Fibroblast of villous mesenchyme (primary cell): Measurements from ENCODE around the gene OCRL. TPM values are rescaled to one million over a fixed set of nuclear protein-coding genes. Genes with fewer than 3 reads are reported as not detected.

Experiments
- DNase-seq: peaks from one replicate; pipeline ENCODE4 v3.0.0-alpha.2; 2010; ENCODE audit warnings: low read depth
- H3K4me3 ChIP-seq: 2 replicates; pipeline ENCODE4 v1.5.1; 2011; ENCODE audit warnings: low read depth, mild to moderate bottlenecking, low read length
- total RNA-seq: library from RNA; depleted of rRNA; stranded (reverse); fragments of >200 nt; gene quantifications from 2 replicates; pipeline ENCODE4 v1.2.3, GENCODE V29; 2012
- TF ChIP-seq, protein P1 (sequence below): IDR thresholded peaks from 2 replicates; pipeline ENCODE4 v1.5.1; 2012; ENCODE audit warnings: low read depth, mild to moderate bottlenecking, low read length; ENCODE audit not compliant: insufficient read depth

Gene OCRL
- total RNA-seq, 1 donor, result 24.6 TPM

DNA sequence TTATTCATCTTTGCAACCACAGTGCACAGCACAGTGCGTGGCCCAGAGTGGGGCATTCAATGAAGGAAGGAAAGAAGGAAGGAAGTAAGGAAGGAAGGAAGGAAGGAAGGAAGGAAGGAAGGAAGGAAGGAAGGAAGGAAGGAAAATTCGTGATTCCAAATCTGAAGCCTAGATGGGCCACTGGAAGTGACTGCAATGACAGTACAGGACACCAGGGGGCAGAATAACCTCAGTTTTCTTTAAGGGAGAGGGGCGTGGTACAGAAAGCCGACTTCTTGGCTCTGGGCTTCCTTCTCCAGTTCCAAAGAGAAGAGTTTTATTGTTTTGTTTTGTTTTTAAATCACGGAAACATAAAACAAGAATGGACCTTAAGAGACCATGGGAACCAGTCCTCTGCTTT is 66.9 kb downstream of the OCRL start:
- TF ChIP-seq, protein P1, sequence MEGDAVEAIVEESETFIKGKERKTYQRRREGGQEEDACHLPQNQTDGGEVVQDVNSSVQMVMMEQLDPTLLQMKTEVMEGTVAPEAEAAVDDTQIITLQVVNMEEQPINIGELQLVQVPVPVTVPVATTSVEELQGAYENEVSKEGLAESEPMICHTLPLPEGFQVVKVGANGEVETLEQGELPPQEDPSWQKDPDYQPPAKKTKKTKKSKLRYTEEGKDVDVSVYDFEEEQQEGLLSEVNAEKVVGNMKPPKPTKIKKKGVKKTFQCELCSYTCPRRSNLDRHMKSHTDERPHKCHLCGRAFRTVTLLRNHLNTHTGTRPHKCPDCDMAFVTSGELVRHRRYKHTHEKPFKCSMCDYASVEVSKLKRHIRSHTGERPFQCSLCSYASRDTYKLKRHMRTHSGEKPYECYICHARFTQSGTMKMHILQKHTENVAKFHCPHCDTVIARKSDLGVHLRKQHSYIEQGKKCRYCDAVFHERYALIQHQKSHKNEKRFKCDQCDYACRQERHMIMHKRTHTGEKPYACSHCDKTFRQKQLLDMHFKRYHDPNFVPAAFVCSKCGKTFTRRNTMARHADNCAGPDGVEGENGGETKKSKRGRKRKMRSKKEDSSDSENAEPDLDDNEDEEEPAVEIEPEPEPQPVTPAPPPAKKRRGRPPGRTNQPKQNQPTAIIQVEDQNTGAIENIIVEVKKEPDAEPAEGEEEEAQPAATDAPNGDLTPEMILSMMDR, result peak; percentile 66
- H3K4me3 ChIP-seq, result no peak overlapping the region
- peak; percentile 55 for DNase-seq

DNA sequence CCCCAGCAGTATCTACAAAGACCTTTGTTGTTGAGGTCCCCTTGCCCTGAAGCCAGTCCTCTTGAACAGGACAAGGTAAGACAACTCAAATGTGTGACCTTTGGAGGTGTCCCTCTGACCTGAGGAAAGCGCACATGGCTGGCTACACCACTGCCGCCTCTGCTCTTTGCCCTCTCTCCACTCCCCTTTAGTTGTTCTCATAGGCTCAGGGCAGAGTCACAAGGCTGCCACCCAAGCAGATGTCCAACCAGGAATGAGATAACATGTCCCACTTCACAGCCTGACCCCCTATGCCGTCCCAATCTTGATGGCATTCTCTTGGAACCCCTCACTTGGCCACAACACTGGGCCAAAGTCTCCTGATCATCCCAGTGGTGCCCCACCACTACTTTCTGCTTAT is 68.4 kb downstream of the OCRL start:
- H3K4me3 ChIP-seq, result no peak overlapping the region
- TF ChIP-seq, protein P1, result no peak
- DNase-seq, result no peak

DNA sequence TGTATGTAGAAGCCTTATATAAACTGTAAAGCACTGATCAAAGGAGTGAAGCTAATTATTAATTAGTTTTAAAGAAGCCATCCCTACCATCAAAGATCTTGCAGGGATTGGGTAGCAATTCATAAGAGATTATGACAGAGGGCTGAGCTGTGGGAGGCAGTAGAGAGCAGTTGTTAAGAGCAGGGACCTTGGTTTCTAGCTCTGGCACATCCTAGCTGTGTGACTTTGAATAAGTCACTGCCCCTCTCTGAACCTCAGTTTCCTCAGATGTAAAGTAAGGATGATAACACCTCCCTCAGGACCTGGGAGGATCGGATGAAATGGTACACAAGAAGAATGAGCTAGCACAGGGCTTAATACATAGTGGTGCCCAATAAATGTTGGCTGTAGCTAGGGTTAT is 69.3 kb downstream of the OCRL start:
- no peak overlapping the region for H3K4me3 ChIP-seq
- TF ChIP-seq, protein P1, result peak; percentile 15
- no peak for DNase-seq

DNA sequence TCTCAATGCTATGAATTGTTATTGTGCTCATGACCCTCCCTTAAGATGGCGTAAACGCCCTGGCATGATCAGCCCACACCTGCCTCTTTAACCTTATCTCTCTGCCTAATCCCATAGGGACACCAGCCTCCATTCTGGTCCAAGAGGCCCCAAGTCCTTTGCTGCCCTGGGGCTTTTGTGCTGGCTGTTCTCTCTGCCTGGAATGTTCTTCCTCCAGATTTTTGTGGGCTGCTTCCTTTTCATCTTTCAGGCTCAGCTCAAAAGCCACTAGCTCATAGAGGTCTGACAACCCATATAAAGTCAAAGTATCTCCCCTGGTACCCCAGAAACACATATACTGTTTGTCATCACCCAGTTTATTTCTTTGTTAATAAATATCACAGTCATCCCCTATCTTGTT is 72.3 kb downstream of the OCRL start:
- no peak for DNase-seq
- TF ChIP-seq, protein P1, result no peak
- no peak overlapping the region for H3K4me3 ChIP-seq

DNA sequence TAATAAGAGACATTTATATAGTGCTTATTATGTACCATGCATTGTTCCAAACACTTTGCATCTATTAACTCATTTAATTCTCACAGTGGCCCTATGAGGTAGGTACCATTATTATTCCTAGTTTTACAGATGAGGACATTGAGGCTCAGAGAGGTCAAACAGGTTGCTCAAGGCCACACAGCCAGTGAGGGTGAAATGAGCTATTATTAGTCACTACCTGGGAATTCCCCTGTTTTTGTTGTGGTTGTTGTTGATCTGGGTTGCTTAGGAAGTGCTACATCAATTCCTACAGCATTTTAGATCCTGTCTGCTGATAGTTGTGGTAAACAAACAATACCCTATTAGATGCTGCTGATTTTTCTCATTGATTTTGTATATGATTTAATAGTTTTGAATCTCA is 73.5 kb downstream of the OCRL start:
- no peak overlapping the region for H3K4me3 ChIP-seq
- TF ChIP-seq, protein P1, result no peak
- no peak for DNase-seq

DNA sequence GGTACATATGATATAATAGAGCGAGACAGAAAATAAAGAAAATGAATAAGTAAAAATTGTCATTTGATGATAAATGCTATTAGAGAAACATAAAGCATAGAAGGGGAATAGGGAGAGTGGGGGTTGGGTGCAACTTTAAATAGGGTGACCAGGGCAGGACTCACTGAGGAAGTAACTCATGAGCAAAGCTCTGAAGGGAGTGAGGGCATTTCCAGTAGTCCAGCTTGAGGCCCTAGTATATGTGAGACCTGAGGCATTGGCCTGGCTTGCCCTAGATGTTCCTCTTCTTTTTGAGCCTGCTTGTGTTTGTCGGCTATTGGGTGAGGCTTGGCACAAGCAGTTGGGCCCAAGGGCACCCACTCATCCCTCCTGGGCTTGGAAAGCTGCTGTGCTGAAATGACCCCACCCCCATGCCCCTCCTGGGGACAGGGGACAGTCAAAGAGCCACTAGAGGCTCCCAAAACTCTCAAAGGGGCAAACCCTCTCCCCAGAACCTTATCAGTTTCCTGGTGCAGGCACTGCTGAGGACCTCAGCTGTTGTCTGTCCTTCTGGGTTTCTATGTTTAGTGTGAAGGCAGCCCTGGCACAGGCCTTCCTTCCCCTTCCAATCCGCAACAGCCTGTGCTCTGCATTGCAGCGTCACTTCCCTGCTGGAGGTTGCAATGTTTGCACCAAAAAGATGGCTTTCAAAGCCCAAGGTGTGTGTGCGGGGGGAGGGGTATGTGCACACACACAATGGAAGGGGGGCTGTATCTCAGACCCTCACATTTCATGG is 74.6 kb downstream of the OCRL start:
- no peak for DNase-seq
- TF ChIP-seq, protein P1, result no peak
- H3K4me3 ChIP-seq, result no peak overlapping the region

DNA sequence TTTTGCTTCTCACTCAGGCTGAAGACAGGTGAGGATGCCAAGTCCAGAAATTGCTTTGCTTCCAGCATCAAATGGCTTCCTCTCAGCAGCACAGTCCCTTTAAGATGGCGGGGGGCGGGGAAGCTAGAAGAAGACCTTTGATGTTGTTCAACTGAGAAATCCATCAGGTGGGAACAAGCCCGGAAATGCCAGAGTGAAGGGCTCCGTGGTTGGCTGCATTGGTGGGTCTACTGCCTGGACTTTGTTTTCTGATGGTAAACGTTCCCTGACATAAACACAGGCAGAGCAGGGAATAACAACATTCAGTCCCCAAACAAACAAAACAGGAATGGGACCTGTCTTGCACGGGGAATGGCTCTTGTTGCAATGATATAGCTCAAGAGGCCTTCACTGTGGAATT is 77.4 kb downstream of the OCRL start:
- H3K4me3 ChIP-seq, result no peak overlapping the region
- no peak for DNase-seq
- TF ChIP-seq, protein P1, result no peak
